ENCODE results near the gene GJD4. TPM values are rescaled to one million over a fixed set of nuclear protein-coding genes. Genes with fewer than 3 reads are reported as not detected.

GJD4 gene
- total RNA-seq, 2 experiments from 2014 or later = not detected

DNA sequence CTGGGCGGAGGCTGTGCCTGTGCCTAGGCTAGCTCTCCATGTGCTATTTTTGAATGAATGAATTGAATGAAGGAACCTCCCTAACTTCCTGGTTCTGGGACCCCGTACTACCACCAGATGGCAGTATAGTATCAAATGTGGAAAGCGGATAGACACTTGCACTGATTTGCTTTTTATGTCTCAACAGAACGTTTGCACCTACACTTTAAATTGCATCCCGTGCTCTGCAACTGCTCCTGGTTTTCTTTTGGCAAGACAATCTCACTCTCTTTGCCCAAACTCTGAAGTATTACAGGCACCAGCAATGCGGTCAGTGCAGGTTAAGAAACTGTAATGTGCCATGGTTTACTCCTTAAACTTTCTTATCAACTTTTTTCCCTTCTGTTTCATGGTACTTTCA, 30.4 kb downstream of the GJD4 start:
- CTCF ChIA-PET = interaction anchor here (0.7 to 1.8 kb wide), 11 partner anchors 9 to 1860 kb away, joined by 3 to 9 read pairs (median 3); no protein-coding TSS in a partner anchor
- peaks cover 42% of the 10 kb centered on the region for H3K27me3 Mint-ChIP-seq (ENCODE audit: low read depth)
- no peaks in the 10 kb centered on the region for H3K9me3 Mint-ChIP-seq (ENCODE audit: insufficient read depth)
- POLR2A ChIA-PET = no interaction called here
- H3K27ac Mint-ChIP-seq = no peak overlapping the region
- no peaks in the 10 kb centered on the region for H3K36me3 Mint-ChIP-seq (ENCODE audit: low read depth)
- peaks cover 6% of the 10 kb centered on the region for H3K4me1 Mint-ChIP-seq (ENCODE audit: low read depth)
- H3K4me3 Mint-ChIP-seq = no peak overlapping the region
- ATAC-seq = peak; percentile 67
- peak; percentile 66 for DNase-seq

- ChIA-PET POLR2A (no interaction called here), CTCF (interaction anchor here (0.8 to 1.8 kb wide), 6 partner anchors 13 to 1243 kb away, joined by 3 to 7 read pairs (median 3); no protein-coding TSS in a partner anchor)
- H3K27me3 Mint-ChIP-seq (ENCODE audit: low read depth) = peaks cover 47% of the 10 kb centered on the region
- DNase-seq (no peak), ATAC-seq (no peak)
- peaks cover 2% of the 10 kb centered on the region for H3K36me3 Mint-ChIP-seq (ENCODE audit: low read depth)
- peaks cover 11% of the 10 kb centered on the region for H3K4me1 Mint-ChIP-seq (ENCODE audit: low read depth)
- no peak overlapping the region for H3K4me3 Mint-ChIP-seq
- no peak overlapping the region for H3K27ac Mint-ChIP-seq
- no peaks in the 10 kb centered on the region for H3K9me3 Mint-ChIP-seq (ENCODE audit: insufficient read depth)
Measured at GRCh38 chr10:35636956-35637355, 31.8 kb downstream of the GJD4 start.

DNA sequence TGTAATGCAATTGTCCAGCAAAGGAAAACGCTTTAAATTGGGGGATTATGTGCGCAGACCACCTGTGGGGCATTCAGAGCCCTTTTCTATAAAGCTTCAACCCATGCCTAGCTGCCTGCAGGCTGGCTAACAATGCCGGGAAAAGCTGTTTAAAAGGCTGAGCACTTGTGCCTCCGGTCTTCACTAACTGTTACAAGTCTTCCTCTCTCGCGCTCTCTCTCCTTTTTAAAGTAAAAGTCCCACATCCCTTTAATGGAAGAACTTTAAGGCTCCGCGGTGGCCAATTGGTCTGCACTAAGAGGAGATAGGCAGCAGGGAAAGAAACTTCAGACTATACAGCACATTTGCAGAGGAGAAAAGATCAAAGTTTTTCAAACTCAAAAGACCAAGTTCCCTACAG, 32.3 kb downstream of the GJD4 start:
- ATAC-seq = no peak
- peaks cover 50% of the 10 kb centered on the region for H3K27me3 Mint-ChIP-seq (ENCODE audit: low read depth)
- POLR2A ChIA-PET = no interaction called here
- no peak overlapping the region for H3K27ac Mint-ChIP-seq
- peaks cover 14% of the 10 kb centered on the region for H3K4me1 Mint-ChIP-seq (ENCODE audit: low read depth)
- no peak overlapping the region for H3K4me3 Mint-ChIP-seq
- H3K36me3 Mint-ChIP-seq (ENCODE audit: low read depth) = peaks cover 2% of the 10 kb centered on the region
- H3K9me3 Mint-ChIP-seq (ENCODE audit: insufficient read depth) = no peaks in the 10 kb centered on the region
- DNase-seq = no peak
- CTCF ChIA-PET = interaction anchor here (1.1 to 1.8 kb wide), 4 partner anchors 24 to 517 kb away, joined by 3 to 7 read pairs (median 3); no protein-coding TSS in a partner anchor

- no peak overlapping the region for H3K4me3 Mint-ChIP-seq
Measured at GRCh38 chr10:35638101-35638500, 33.0 kb downstream of the GJD4 start.

DNA sequence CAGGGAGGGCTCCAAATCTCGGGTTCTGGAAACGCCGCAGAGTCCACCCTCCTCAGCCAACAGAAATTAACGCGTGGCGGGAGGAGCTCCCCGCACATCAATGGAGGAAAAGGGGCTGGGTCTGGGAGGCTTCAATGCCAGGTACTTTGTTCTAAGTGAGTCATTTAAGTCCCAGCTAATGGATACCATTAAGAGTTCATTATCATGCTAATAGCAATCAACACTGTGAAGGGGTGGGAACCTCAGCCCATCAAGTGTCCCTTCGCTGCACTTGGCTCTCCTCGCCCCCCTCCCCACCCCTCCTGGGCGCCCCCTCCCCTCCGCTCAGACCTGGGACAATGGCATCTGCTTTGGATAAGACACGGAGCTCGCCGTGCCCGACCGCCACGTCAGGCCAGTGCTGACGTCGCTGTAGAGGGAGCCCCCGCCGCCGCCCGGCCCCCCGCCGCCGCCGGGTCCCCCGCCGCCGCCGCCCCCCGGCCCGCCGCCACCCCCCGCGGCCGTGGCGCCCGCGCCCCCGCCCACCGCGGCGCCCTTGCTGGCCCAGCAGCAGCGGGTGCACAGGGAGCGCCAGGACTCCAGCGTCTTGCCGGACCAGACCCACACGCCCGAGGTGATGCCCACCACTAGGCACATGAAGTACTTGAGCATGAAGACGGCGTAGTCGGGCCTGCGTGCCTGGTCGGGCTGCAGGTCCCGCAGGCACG, 34.0 kb downstream of the GJD4 start:
- no peak overlapping the region for H3K27ac Mint-ChIP-seq
- H3K4me3 Mint-ChIP-seq = peak overlapping the region; percentile 50
- ChIA-PET POLR2A (no interaction called here), CTCF (no interaction called here)
- no peaks in the 10 kb centered on the region for H3K9me3 Mint-ChIP-seq (ENCODE audit: insufficient read depth)
- peaks cover 60% of the 10 kb centered on the region for H3K27me3 Mint-ChIP-seq (ENCODE audit: low read depth)
- ATAC-seq = no peak
- H3K36me3 Mint-ChIP-seq (ENCODE audit: low read depth) = peaks cover 2% of the 10 kb centered on the region
- DNase-seq = no peak
- H3K4me1 Mint-ChIP-seq (ENCODE audit: low read depth) = peaks cover 24% of the 10 kb centered on the region

More at GRCh38 chr10:35638101-35638500, 33.0 kb downstream of the GJD4 start:
- ATAC-seq = no peak
- Mint-ChIP-seq H3K27me3 (ENCODE audit: low read depth) (peaks cover 54% of the 10 kb centered on the region), H3K4me1 (ENCODE audit: low read depth) (peaks cover 17% of the 10 kb centered on the region), H3K27ac (no peak overlapping the region), H3K36me3 (ENCODE audit: low read depth) (peaks cover 2% of the 10 kb centered on the region), H3K9me3 (ENCODE audit: insufficient read depth) (no peaks in the 10 kb centered on the region)
- no peak for DNase-seq
- ChIA-PET POLR2A (no interaction called here), CTCF (interaction anchor here (1.1 to 1.8 kb wide), 4 partner anchors 24 to 518 kb away, joined by 3 to 7 read pairs (median 3); no protein-coding TSS in a partner anchor)

DNA sequence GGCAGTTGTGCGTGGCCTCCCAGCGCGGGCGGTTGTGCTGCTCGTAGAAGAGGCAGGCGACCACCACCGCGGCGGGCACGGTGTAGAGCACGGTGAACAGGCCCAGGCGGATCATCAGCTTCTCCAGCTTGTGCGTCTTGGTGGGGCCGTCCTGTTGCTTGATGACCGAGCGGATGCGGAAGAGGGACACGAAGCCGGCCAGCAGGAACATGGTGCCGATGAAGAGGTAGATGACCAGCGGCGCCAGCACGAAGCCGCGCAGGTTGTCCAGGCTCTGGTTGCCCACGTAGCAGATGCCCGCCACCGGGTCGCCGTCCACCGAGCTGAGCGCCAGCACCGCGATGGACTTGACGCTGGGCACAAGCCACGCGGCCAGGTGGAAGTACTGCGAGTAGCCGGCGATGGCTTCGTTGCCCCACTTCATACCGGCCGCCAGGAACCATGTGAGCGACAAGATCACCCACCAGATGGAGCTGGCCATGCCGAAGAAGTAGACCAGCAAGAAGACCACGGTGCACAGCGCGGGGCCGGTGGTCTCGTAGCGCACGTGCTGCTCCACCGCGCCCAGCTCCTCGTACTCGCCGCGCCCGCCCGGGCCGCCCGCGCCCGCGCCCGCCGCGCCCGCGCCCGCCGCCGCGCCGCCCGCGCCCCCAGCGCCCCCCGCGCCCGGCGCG, 34.7 kb downstream of the GJD4 start:
- Mint-ChIP-seq H3K27ac (no peak overlapping the region), H3K27me3 (ENCODE audit: low read depth) (peaks cover 64% of the 10 kb centered on the region), H3K36me3 (ENCODE audit: low read depth) (peaks cover 2% of the 10 kb centered on the region), H3K4me1 (ENCODE audit: low read depth) (peaks cover 24% of the 10 kb centered on the region), H3K9me3 (ENCODE audit: insufficient read depth) (no peaks in the 10 kb centered on the region), H3K4me3 (peak overlapping the region; percentile 50)
- POLR2A ChIA-PET = interaction anchor here (0.6 kb wide), 1 partner anchor 240 kb away, joined by 3 read pairs; no protein-coding TSS in a partner anchor
- no peak for DNase-seq
- CTCF ChIA-PET = no interaction called here
- ATAC-seq = no peak

GRCh38 chr10:35640474-35640873, 35.3 kb downstream of the GJD4 start:
- Mint-ChIP-seq H3K27ac (no peak overlapping the region), H3K4me3 (peak overlapping the region; percentile 64), H3K27me3 (ENCODE audit: low read depth) (peaks cover 70% of the 10 kb centered on the region), H3K9me3 (ENCODE audit: insufficient read depth) (no peaks in the 10 kb centered on the region), H3K4me1 (ENCODE audit: low read depth) (peaks cover 24% of the 10 kb centered on the region), H3K36me3 (ENCODE audit: low read depth) (peaks cover 2% of the 10 kb centered on the region)
- DNase-seq (peak; percentile 28), ATAC-seq (peak; percentile 31)
- POLR2A ChIA-PET = interaction anchor here (0.6 kb wide), 1 partner anchor 240 kb away, joined by 3 read pairs; no protein-coding TSS in a partner anchor
- CTCF ChIA-PET = no interaction called here

- peak; percentile 58 for DNase-seq
- Mint-ChIP-seq H3K4me1 (ENCODE audit: low read depth) (peaks cover 24% of the 10 kb centered on the region), H3K27ac (no peak overlapping the region), H3K27me3 (ENCODE audit: low read depth) (peaks cover 71% of the 10 kb centered on the region), H3K9me3 (ENCODE audit: insufficient read depth) (no peaks in the 10 kb centered on the region), H3K4me3 (peak overlapping the region; percentile 70), H3K36me3 (ENCODE audit: low read depth) (peaks cover 2% of the 10 kb centered on the region)
- POLR2A ChIA-PET = no interaction called here
- CTCF ChIA-PET = no interaction called here
- ATAC-seq = peak; percentile 54
Measured at GRCh38 chr10:35640951-35641675, 36.0 kb downstream of the GJD4 start.

- ChIA-PET POLR2A (no interaction called here), CTCF (no interaction called here)
- Mint-ChIP-seq H3K27ac (no peak overlapping the region), H3K27me3 (ENCODE audit: low read depth) (peaks cover 67% of the 10 kb centered on the region), H3K4me1 (ENCODE audit: low read depth) (peaks cover 24% of the 10 kb centered on the region), H3K9me3 (ENCODE audit: insufficient read depth) (no peaks in the 10 kb centered on the region), H3K36me3 (ENCODE audit: low read depth) (peaks cover 2% of the 10 kb centered on the region), H3K4me3 (peak overlapping the region; percentile 40)
- DNase-seq (no peak), ATAC-seq (peak; percentile 27)
Measured at GRCh38 chr10:35641676-35642034, 36.5 kb downstream of the GJD4 start.

- Mint-ChIP-seq H3K36me3 (ENCODE audit: low read depth) (peaks cover 2% of the 10 kb centered on the region), H3K4me1 (ENCODE audit: low read depth) (peaks cover 24% of the 10 kb centered on the region), H3K27ac (no peak within 1 kb of the TSS), H3K27me3 (ENCODE audit: low read depth) (peaks cover 68% of the 10 kb centered on the region), H3K9me3 (ENCODE audit: insufficient read depth) (no peaks in the 10 kb centered on the region), H3K4me3 (peak within 1 kb of the TSS; percentile 77)
- ChIA-PET CTCF (no interaction called here), POLR2A (no interaction called here)
- peak; percentile 72 for DNase-seq
- peak; percentile 90 for ATAC-seq
Measured at GRCh38 chr10:35642035-35642792, 37.1 kb downstream of the GJD4 start, which contains the start of gene FZD8. TSS of gene FZD8 (minus strand) at chr10:35642296. CDS start at chr10:35641429, 867 bp downstream.

GRCh38 chr10:35642793-35643114, 37.6 kb downstream of the GJD4 start:
- no peak for ATAC-seq
- DNase-seq = no peak
- peaks cover 64% of the 10 kb centered on the region for H3K27me3 Mint-ChIP-seq (ENCODE audit: low read depth)
- H3K4me3 Mint-ChIP-seq = peak overlapping the region; percentile 77
- no peaks in the 10 kb centered on the region for H3K9me3 Mint-ChIP-seq (ENCODE audit: insufficient read depth)
- peaks cover 2% of the 10 kb centered on the region for H3K36me3 Mint-ChIP-seq (ENCODE audit: low read depth)
- CTCF ChIA-PET = no interaction called here
- peaks cover 24% of the 10 kb centered on the region for H3K4me1 Mint-ChIP-seq (ENCODE audit: low read depth)
- POLR2A ChIA-PET = no interaction called here
- H3K27ac Mint-ChIP-seq = no peak overlapping the region

All from activated CD8-positive, alpha-beta T cell treated with anti-CD3 and anti-CD28 coated beads, Interleukin-2, amount 10 ng/mL, durations not matched to agents 7 days and 5 days (primary cell).